ENCODE results near the gene JTB. TPM values are rescaled to one million over a fixed set of nuclear protein-coding genes. Genes with fewer than 3 reads are reported as not detected.

Gene JTB
- total RNA-seq, 6 experiments from 2014 or later = 99.3 to 128 (median 109) TPM

DNA sequence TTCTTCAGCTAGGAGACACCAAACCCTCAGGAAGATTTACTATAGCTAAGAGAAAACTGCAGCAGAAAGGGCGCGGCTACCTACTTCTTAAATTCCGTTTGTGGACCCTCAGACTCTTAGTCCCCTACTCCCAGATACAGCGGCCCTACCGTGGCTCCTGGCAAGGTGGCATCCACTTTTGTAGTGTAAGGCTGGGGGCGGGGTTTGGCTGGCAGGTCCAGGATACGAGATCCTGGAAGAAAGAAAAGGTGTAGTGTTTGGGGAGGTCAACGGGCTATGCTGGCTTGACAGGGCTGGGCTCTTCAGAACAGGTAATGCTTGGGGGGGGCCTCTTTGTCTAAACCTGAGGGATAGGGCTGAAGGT lies 9.5 kb downstream of the JTB start:
- Mint-ChIP-seq H3K4me3 (peak overlapping the region; percentile 91), H3K27ac (peak overlapping the region; percentile 95), H3K9me3 (no peaks in the 10 kb centered on the region), H3K36me3 (ENCODE audit: low read depth) (no peaks in the 10 kb centered on the region; the same call in 1 of the 2 replicates), H3K4me1 (ENCODE audit: low read depth) (peaks cover 50% of the 10 kb centered on the region), H3K27me3 (ENCODE audit: insufficient read depth) (peaks cover 6% of the 10 kb centered on the region; the same call in 1 of the 2 replicates)
- peak; percentile 40; the same call in 1 of the 2 replicates for TF ChIP-seq CTCF (IDR thresholded peaks at IDR 0.05)
- no peak for DNase-seq

- Mint-ChIP-seq H3K4me3 (peak within 1 kb of the TSS; percentile 91), H3K4me1 (ENCODE audit: low read depth) (peaks cover 57% of the 10 kb centered on the region), H3K36me3 (ENCODE audit: low read depth) (no peaks in the 10 kb centered on the region; the same call in 1 of the 2 replicates), H3K27me3 (ENCODE audit: insufficient read depth) (0 out of 2 replicates have a peak, but pooled peaks cover 3% of the 10 kb centered on the region), H3K9me3 (no peaks in the 10 kb centered on the region), H3K27ac (peak within 1 kb of the TSS; percentile 95)
- peak; percentile 94 for DNase-seq
- peak; percentile 74 for TF ChIP-seq CTCF (IDR thresholded peaks at IDR 0.05)
Observed at GRCh38 chr1:153967107-153967999, 10.1 kb downstream of the JTB start, which contains the start of gene CREB3L4. Gene CREB3L4, plus strand, starts transcription at chr1:153967902. Its CDS starts 624 bp downstream, at chr1:153968526.

DNA sequence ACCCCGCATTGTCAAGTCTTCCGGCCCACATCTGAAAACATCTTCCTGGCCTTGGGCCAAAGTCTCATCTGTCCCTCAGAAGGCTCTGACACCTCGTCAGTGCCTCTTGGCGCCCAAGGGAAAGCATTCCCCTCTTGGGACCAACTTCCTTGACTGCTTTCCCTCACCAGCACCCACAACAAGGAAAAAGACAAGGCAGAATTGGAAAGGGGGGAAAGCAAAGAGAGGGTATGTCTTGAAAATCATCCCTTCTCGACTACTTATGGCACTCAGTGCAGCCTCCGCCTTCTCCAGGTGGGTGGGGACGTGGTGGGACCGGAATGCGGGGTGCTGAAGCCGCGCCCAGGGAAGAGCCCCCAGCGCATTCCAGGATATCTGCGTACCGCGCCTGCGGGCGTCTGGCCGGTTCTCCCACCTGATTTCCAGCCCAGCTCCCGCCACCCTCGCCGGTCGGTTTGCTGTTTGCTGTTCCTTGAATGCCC lies 13.6 kb downstream of the JTB start:
- Mint-ChIP-seq H3K27me3 (ENCODE audit: insufficient read depth) (0 out of 2 replicates have a peak, but pooled peaks cover 4% of the 10 kb centered on the region), H3K4me1 (ENCODE audit: low read depth) (peaks cover 78% of the 10 kb centered on the region), H3K4me3 (peak overlapping the region; percentile 89), H3K9me3 (no peaks in the 10 kb centered on the region), H3K36me3 (ENCODE audit: low read depth) (peaks cover 5% of the 10 kb centered on the region; the same call in 1 of the 2 replicates), H3K27ac (peak overlapping the region; percentile 87)
- DNase-seq = no peak
- TF ChIP-seq CTCF (IDR thresholded peaks at IDR 0.05) = no peak

DNA sequence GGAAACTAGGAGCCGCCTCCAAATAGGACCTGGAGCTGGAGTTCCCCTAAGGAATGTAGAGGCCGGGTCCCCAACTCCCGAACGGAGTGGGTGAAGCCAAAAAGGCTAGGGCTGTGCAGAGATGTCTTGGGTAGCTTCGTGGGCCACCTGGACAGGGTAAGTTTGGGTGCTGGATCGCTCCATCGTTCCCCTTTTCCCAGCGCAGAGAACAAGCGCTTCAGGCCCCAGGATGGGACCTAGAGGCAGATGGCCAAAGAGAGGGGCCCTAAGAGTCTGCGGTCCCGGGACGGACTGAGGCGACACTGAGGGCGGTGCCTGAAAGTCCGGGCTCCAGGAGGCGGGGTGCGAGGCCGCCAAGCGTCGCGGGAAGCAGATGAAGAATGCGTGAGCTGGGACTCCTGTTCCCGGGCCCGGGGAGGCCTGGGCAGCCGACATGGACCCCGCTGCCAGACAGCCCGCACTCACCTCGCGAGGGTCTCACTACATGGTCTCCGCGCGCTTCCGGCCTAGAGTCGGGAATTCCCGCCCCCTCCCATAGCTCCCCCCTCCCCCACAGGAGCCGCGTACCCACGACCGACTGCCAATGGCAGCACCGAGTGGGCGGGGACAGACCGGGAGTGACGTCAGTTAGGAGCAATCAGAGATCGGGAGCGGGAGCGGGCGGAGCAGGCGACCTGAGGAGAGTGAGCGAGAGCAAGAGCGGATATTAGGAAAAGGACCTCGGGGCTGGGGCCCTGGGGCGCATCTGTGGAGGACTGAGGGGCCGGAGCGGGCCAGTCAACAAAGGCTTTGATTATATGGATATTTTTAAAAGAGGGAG lies 14.2 kb downstream of the JTB start, which contains the start of gene SLC39A1:
TSS of gene SLC39A1 (minus strand) at position 508 of the 820 bp plus-strand sequence. CDS start 822 bp downstream, outside the sequence.
- H3K9me3 Mint-ChIP-seq = no peaks in the 10 kb centered on the region
- peaks cover 77% of the 10 kb centered on the region for H3K4me1 Mint-ChIP-seq (ENCODE audit: low read depth)
- no peak for TF ChIP-seq CTCF (IDR thresholded peaks at IDR 0.05)
- peak; percentile 94 for DNase-seq
- 0 out of 2 replicates have a peak, but pooled peaks cover 4% of the 10 kb centered on the region for H3K27me3 Mint-ChIP-seq (ENCODE audit: insufficient read depth)
- H3K4me3 Mint-ChIP-seq = peak within 1 kb of the TSS; percentile 89
- H3K36me3 Mint-ChIP-seq (ENCODE audit: low read depth) = peaks cover 5% of the 10 kb centered on the region; the same call in 1 of the 2 replicates
- peak within 1 kb of the TSS; percentile 87 for H3K27ac Mint-ChIP-seq

Measured in HFFc6 (cell line).